Activated CD8-positive, alpha-beta memory T cell treated with anti-CD3 and anti-CD28 coated beads, Interleukin-2, amount 50 U/mL, for 1 hour (primary cell): ENCODE measurements around the gene TRABD2A.
"Not testable (repeated sequence)": the region's sequence is repeated elsewhere in the genome, so short reads cannot be mapped to it uniquely, and the experiment has no call there.

Source experiments
- DNase-seq: peaks from one replicate; pipeline ENCODE4 v3.0.0-alpha.2; 2020; ENCODE audit errors: extremely low read depth

Gene TRABD2A

GRCh38 chr2:84879584-84880394 is 1.1 kb downstream of the TRABD2A start:
- DNase-seq, result no peak

- DNase-seq, result no peak
Observed at GRCh38 chr2:84878896-84879583, 1.8 kb downstream of the TRABD2A start.

GRCh38 chr2:84878459-84878858 is 2.4 kb downstream of the TRABD2A start:
- DNase-seq, result no peak

GRCh38 chr2:84876369-84876768 is 4.5 kb downstream of the TRABD2A start:
- DNase-seq, result no peak

- DNase-seq, result not testable (repeated sequence)
Observed at GRCh38 chr2:84875619-84876018, 5.3 kb downstream of the TRABD2A start.

GRCh38 chr2:84875213-84875560 is 5.7 kb downstream of the TRABD2A start:
- no peak for DNase-seq

GRCh38 chr2:84874381-84875212 is 6.3 kb downstream of the TRABD2A start:
- DNase-seq, result no peak

- no peak for DNase-seq
Observed at GRCh38 chr2:84873350-84873749, 7.5 kb downstream of the TRABD2A start.

GRCh38 chr2:84872691-84873090 is 8.2 kb downstream of the TRABD2A start:
- DNase-seq, result not testable (repeated sequence)

GRCh38 chr2:84870306-84870705 is 10.6 kb downstream of the TRABD2A start:
- DNase-seq, result no peak

- not testable (repeated sequence) for DNase-seq
Observed at GRCh38 chr2:84868327-84868726, 12.6 kb downstream of the TRABD2A start.

GRCh38 chr2:84866122-84866521 is 14.8 kb downstream of the TRABD2A start:
- no peak for DNase-seq

GRCh38 chr2:84865181-84865783 is 15.6 kb downstream of the TRABD2A start:
- DNase-seq, result no peak

GRCh38 chr2:84862006-84862405 is 18.9 kb downstream of the TRABD2A start:
- DNase-seq, result no peak

GRCh38 chr2:84861539-84861938 is 19.3 kb downstream of the TRABD2A start:
- no peak for DNase-seq

- no peak for DNase-seq
Observed at GRCh38 chr2:84858937-84859336, 21.9 kb downstream of the TRABD2A start.

GRCh38 chr2:84858123-84858522 is 22.8 kb downstream of the TRABD2A start:
- DNase-seq, result no peak

GRCh38 chr2:84857566-84857965 is 23.3 kb downstream of the TRABD2A start:
- DNase-seq, result no peak

- no peak for DNase-seq
Observed at GRCh38 chr2:84856787-84857186, 24.1 kb downstream of the TRABD2A start.

GRCh38 chr2:84855731-84856130 is 25.2 kb downstream of the TRABD2A start:
- DNase-seq, result no peak

- no peak for DNase-seq
Observed at GRCh38 chr2:84854850-84855249, 26.0 kb downstream of the TRABD2A start.

- no peak for DNase-seq
Observed at GRCh38 chr2:84851876-84852275, 29.0 kb downstream of the TRABD2A start.
